ENCODE measurements around the gene GOLGA6B. TPM values are rescaled to one million over a fixed set of nuclear protein-coding genes. Genes with fewer than 3 reads are reported as not detected.
"Not testable (repeated sequence)": the region's sequence is repeated elsewhere in the genome, so short reads cannot be mapped to it uniquely, and the experiment has no call there.

The GOLGA6B gene
- total RNA-seq, 1 experiment from 2014 or later, result 0.10 TPM

- Histone ChIP-seq H4K20me1 (ENCODE audit: insufficient read depth) (no peaks in the 10 kb centered on the region), H3K9ac (ENCODE audit: low read length) (no peak overlapping the region), H2AFZ (ENCODE audit: low read depth, low read length, poor library complexity, severe bottlenecking) (no peak overlapping the region), H3K4me1 (ENCODE audit: control insufficient read depth in 1 of 2, insufficient read depth in 2 of 2, low read length in 2 of 2) (peaks cover 4 to 7% of the 10 kb centered on the region in 2 experiments; a peak in 3 of 4 replicates), H3K27me3 (ENCODE audit: insufficient read depth, low read length) (peaks cover 1% of the 10 kb centered on the region; the same call in 1 of the 2 replicates), H3K4me3 (replicated peaks in 1 of 2; ENCODE audit: low read depth in 1 of 2, low read length in 2 of 2) (no peak overlapping the region), H3K36me3 (ENCODE audit: control insufficient read depth in 1 of 2, insufficient read depth in 2 of 2, low read length in 2 of 2) (no peaks in the 10 kb centered on the region), H3K27ac (ENCODE audit: low read depth, low read length) (no peak overlapping the region), H3K4me2 (ENCODE audit: low read length) (no peak overlapping the region), H3K9me3 (ENCODE audit: control insufficient read depth in 1 of 2, insufficient read depth in 1 of 2, low read depth in 1 of 2, low read length in 2 of 2) (no peaks in the 10 kb centered on the region), H3K9me2 (ENCODE audit: insufficient read depth) (no peaks in the 10 kb centered on the region), H3K79me2 (ENCODE audit: insufficient read depth, low read length) (no peaks in the 10 kb centered on the region)
- intact Hi-C loops (cut with micrococcal nuclease), result no loop called here
- POLR2A ChIA-PET, result no interaction called here
- no TSS peak for BruUV-seq (replicated peaks)
- CTCF ChIA-PET, result no interaction called here
- TF ChIP-seq RAD21 (IDR thresholded peaks at IDR 0.05; ENCODE audit: low read depth), result no peak
- TF ChIP-seq REST (IDR thresholded peaks at IDR 0.05; ENCODE audit: low read depth), result no peak
- no peak for TF ChIP-seq CEBPB (IDR thresholded peaks at IDR 0.05; ENCODE audit: low read depth)
- TF ChIP-seq YY1 (IDR thresholded peaks at IDR 0.05; ENCODE audit: extremely low read depth, insufficient replicate concordance, low read depth, low read length), result no peak
- no peak for TF ChIP-seq SP1 (IDR thresholded peaks at IDR 0.05; ENCODE audit: low read depth)
- no peak for TF ChIP-seq ZNF274 (IDR thresholded peaks at IDR 0.05; ENCODE audit: low read depth, low read length)
- no peak for DNase-seq (ENCODE audit: low read depth, low spot score)
- RAD21 ChIA-PET (ENCODE audit: low non-redundant PET in 1 of 2, low total read pairs in 2 of 2, uncharacterized antibody in 2 of 2, unreplicated experiment in 2 of 2), result no interaction called here
- no peak for ATAC-seq
These were observed 39.5 kb upstream of the GOLGA6B start for GRCh38 chr15:72614810-72615532.

GRCh38 chr15:72615533-72616233 is 38.8 kb upstream of the GOLGA6B start:
- H3K27me3 ChIP-seq (ENCODE audit: insufficient read depth, low read length); H3K27ac ChIP-seq (ENCODE audit: low read depth, low read length); CTCF ChIA-PET; H3K9me3 ChIP-seq (ENCODE audit: control insufficient read depth in 1 of 2, insufficient read depth in 1 of 2, low read depth in 1 of 2, low read length in 2 of 2); RAD21 ChIA-PET (ENCODE audit: low non-redundant PET in 1 of 2, low total read pairs in 2 of 2, uncharacterized antibody in 2 of 2, unreplicated experiment in 2 of 2); POLR2A ChIA-PET; H3K79me2 ChIP-seq (ENCODE audit: insufficient read depth, low read length); H2AFZ ChIP-seq (ENCODE audit: low read depth, low read length, poor library complexity, severe bottlenecking); H4K20me1 ChIP-seq (ENCODE audit: insufficient read depth); ATAC-seq; H3K9me2 ChIP-seq (ENCODE audit: insufficient read depth); BruUV-seq (replicated peaks); DNase-seq (ENCODE audit: low read depth, low spot score); H3K36me3 ChIP-seq (ENCODE audit: control insufficient read depth in 1 of 2, insufficient read depth in 2 of 2, low read length in 2 of 2); H3K4me3 ChIP-seq (replicated peaks in 1 of 2; ENCODE audit: low read depth in 1 of 2, low read length in 2 of 2); H3K4me2 ChIP-seq (ENCODE audit: low read length); intact Hi-C loops (cut with micrococcal nuclease); H3K4me1 ChIP-seq (ENCODE audit: control insufficient read depth in 1 of 2, insufficient read depth in 2 of 2, low read length in 2 of 2); H3K9ac ChIP-seq (ENCODE audit: low read length): not testable (repeated sequence)
